NT2/D1 (cell line): ENCODE results near the gene KCNIP1.
A peak's percentile ranks its signal among the peaks of the same experiment; 100 is the strongest.

ENCODE experiments used
- DNase-seq: peaks from one replicate; pipeline ENCODE4 v3.0.0-alpha.2; 2011; ENCODE audit warnings: low read depth, low spot score
- H3K27me3 ChIP-seq: 2 replicates; pipeline ENCODE4 v1.6.0; 2011; ENCODE audit warnings: mild to moderate bottlenecking; ENCODE audit not compliant: insufficient read length, insufficient read depth
- H3K36me3 ChIP-seq: 2 replicates; pipeline ENCODE4 v1.6.1; 2011; ENCODE audit warnings: mild to moderate bottlenecking, low read length, mixed read lengths; ENCODE audit not compliant: insufficient read depth, insufficient read length
- H3K4me1 ChIP-seq: 2 replicates; pipeline ENCODE4 v1.5.1; 2011; ENCODE audit not compliant: insufficient read depth, insufficient read length
- H3K4me3 ChIP-seq: 2 replicates; pipeline ENCODE4 v1.5.1; 2011; ENCODE audit warnings: low read depth; ENCODE audit not compliant: insufficient read length
- H3K9ac ChIP-seq: 2 replicates; pipeline ENCODE4 v1.6.0; 2011; ENCODE audit warnings: low read depth; ENCODE audit not compliant: insufficient read length
- H3K9me3 ChIP-seq: 2 replicates; pipeline ENCODE4 v1.5.1; 2011; ENCODE audit warnings: mild to moderate bottlenecking, low read length; ENCODE audit not compliant: insufficient read depth
- SUZ12 ChIP-seq: IDR thresholded peaks from 2 replicates; pipeline ENCODE4 v1.6.1; 2011; ENCODE audit not compliant: insufficient read length, insufficient read depth; ENCODE audit errors: extremely low read depth
- YY1 ChIP-seq: IDR thresholded peaks from 2 replicates; pipeline ENCODE4 v1.6.1; 2011; ENCODE audit not compliant: insufficient read length, insufficient read depth
- ZNF274 ChIP-seq: IDR thresholded peaks from 2 replicates; pipeline ENCODE4 v1.6.1; 2011; ENCODE audit warnings: mild to moderate bottlenecking, low read depth, low read length

Gene KCNIP1

GRCh38 chr5:170737591-170737990 lies 233.8 kb downstream of the KCNIP1 start:
- Histone ChIP-seq H3K4me3 (no peak overlapping the region), H3K4me1 (peaks cover 6% of the 10 kb centered on the region), H3K9ac (no peak overlapping the region), H3K27me3 (peaks cover 5% of the 10 kb centered on the region), H3K9me3 (peaks cover 21% of the 10 kb centered on the region), H3K36me3 (no peaks in the 10 kb centered on the region)
- DNase-seq: no peak
- no peak for TF ChIP-seq SUZ12
- TF ChIP-seq YY1: no peak
- TF ChIP-seq ZNF274: no peak

GRCh38 chr5:170738840-170739239 lies 235.0 kb downstream of the KCNIP1 start:
- Histone ChIP-seq H3K4me3 (no peak overlapping the region), H3K36me3 (no peaks in the 10 kb centered on the region), H3K27me3 (peaks cover 5% of the 10 kb centered on the region), H3K9ac (no peak overlapping the region), H3K9me3 (peaks cover 21% of the 10 kb centered on the region), H3K4me1 (peaks cover 6% of the 10 kb centered on the region)
- TF ChIP-seq ZNF274: no peak
- DNase-seq: no peak

GRCh38 chr5:170739446-170739845 lies 235.6 kb downstream of the KCNIP1 start:
- Histone ChIP-seq H3K27me3 (peaks cover 5% of the 10 kb centered on the region), H3K9me3 (peaks cover 20% of the 10 kb centered on the region), H3K4me3 (no peak overlapping the region), H3K4me1 (peaks cover 6% of the 10 kb centered on the region), H3K36me3 (no peaks in the 10 kb centered on the region), H3K9ac (no peak overlapping the region)
- TF ChIP-seq ZNF274 (no peak), YY1 (no peak)
- no peak for DNase-seq

DNA sequence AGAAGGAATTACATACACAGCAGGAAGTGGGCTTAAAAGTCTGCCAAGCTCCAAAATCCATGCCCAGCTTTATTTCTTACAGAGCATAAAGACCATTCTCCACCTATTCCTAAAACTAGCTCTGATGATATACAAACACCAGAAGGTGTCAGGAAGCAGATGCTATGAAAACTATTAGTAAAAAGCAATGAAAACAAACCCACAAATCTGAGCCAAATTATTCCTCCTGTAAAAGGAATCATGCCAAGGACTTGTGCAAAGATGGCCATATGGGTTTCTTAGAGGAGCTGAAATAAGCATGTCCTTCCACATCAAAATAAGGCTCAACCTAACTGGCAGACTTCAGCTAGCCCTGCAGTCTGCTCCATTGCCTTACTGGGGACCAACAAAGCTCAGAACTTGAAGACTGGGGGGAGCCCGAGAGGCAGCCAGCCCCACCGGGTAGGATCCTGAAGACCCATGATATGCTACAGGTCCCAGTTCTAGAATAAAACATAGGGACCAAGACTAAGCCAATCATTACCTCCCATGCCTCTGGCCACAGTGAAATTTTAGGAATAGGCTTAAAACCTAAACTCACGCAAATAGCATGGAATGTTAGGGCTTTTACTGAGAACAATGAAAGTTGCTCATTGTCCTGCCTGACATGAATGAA lies 236.9 kb downstream of the KCNIP1 start:
- Histone ChIP-seq H3K27me3 (peaks cover 5% of the 10 kb centered on the region), H3K4me3 (no peak overlapping the region), H3K9me3 (peaks cover 7% of the 10 kb centered on the region), H3K36me3 (no peaks in the 10 kb centered on the region), H3K4me1 (peaks cover 6% of the 10 kb centered on the region), H3K9ac (no peak overlapping the region)
- TF ChIP-seq SUZ12 (no peak), ZNF274 (no peak), YY1 (no peak)
- no peak for DNase-seq

DNA sequence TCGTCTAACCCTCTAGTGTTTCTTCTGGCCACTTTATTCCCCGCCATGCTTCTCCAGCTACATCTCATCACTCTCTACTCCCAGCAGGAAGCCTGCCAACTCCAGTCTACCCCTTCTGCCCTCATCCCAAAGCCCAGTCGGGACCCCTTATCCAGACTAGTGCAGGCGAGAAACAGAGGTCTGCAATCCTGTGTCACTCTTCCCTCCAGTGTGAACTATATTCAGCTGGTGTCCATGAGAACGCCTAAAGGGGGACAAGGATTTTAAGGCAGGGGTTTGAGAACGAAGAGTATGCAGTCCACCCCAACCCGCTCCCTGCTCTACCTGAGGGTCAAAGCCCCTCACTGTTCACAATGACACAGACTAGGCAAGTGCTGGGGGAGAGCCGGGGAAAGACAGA lies 238.0 kb downstream of the KCNIP1 start:
- no peak overlapping the region for H3K4me3 ChIP-seq
- DNase-seq: no peak
- peaks cover 5% of the 10 kb centered on the region for H3K27me3 ChIP-seq
- H3K4me1 ChIP-seq: peaks cover 6% of the 10 kb centered on the region
- no peak for TF ChIP-seq ZNF274
- no peak overlapping the region for H3K9ac ChIP-seq
- no peaks in the 10 kb centered on the region for H3K36me3 ChIP-seq
- no peaks in the 10 kb centered on the region for H3K9me3 ChIP-seq

DNA sequence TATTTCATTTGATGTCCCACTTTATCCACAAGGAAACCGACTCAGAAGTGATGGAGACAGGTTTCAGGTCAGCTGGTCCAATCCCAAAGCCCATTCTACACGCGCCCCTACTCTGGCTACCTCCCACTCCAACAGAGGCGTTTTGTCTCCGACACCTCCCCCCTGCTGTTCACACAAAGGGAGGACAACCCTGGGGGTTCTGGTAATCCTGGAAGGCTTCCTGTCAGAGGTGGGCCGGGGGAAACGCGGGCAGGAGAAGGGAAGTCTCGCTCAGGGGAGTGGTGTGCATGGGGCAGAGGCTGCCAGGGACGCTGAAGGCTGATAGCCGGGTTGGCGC lies 240.0 kb downstream of the KCNIP1 start:
- Histone ChIP-seq H3K4me1 (peaks cover 10% of the 10 kb centered on the region), H3K36me3 (no peaks in the 10 kb centered on the region), H3K4me3 (no peak overlapping the region), H3K9me3 (no peaks in the 10 kb centered on the region), H3K9ac (peak overlapping the region; percentile 70), H3K27me3 (peaks cover 5% of the 10 kb centered on the region)
- no peak for DNase-seq
- TF ChIP-seq SUZ12 (no peak), YY1 (no peak), ZNF274 (no peak)

- no peaks in the 10 kb centered on the region for H3K36me3 ChIP-seq
- no peaks in the 10 kb centered on the region for H3K9me3 ChIP-seq
- H3K27me3 ChIP-seq: peaks cover 2% of the 10 kb centered on the region
- no peak overlapping the region for H3K4me3 ChIP-seq
- H3K9ac ChIP-seq: peak overlapping the region; percentile 74
- peaks cover 14% of the 10 kb centered on the region for H3K4me1 ChIP-seq
- TF ChIP-seq YY1 (no peak), SUZ12 (no peak), ZNF274 (no peak)
- DNase-seq: peak; percentile 79
Measured at GRCh38 chr5:170745481-170746071, 241.8 kb downstream of the KCNIP1 start.
